ENCODE results near the gene IER5L.

The IER5L gene

DNA sequence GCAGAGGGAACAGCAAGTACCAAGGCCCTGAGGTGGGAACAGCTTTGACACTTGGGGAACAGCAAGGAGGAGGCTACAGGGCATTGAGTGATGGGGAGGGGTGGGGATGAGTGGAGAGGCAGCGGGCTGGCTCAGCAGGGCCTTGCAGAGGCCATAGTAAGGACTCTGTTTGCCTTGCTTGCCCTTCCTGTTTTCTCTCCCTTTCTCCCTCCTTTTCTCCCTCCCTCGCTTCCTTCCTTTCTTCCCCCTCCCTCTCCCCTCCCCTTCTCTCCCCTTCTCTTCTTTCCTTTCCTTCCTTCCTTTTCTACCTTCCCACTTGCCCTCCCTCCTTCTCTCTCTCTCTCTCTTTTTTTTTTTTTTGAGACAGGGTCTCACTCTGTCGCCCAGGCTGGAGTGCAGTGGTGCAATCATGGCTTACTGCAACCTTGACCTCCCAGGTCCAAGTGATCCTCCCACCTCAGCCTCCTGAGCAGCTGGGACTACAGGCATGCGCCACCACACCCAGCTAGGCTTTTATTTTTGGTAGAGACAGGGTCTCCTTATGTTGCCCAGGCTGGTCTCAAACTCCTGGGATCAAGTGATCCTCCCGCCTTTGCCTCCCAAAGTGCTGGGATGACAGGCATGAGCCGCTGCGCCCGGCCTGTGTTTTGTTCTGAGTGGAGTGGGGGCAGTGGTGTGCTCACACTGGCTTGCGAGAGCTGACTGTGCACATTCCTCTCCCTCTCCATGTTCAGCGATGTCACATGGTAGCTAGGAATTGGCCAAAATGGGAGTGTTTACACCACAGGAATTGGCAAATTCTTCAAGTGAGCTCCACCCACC lies 17.1 kb downstream of the IER5L start:
- DNase-seq (ENCODE audit: low read depth) = no peak

DNA sequence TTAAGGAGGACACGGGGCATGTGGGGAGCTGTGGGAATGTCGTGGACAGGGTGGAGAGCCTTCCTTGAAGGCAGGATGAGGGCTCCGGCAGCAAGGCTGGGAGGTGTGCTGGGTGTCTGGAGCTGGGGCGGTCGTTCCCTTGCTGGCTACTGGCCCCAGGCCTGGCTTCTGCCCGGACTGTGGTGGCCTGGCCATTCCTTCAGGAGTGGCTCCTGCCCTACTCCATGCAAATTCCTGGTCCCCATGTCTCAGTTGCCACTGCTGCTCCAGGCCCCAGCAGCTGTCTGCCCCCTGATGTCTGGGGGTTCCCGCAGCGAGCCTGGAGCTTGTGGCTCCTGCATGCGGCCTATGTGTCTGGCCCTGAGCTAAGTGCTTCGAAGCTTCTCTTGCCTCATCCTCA lies 21.9 kb downstream of the IER5L start:
- DNase-seq (ENCODE audit: low read depth) = no peak

DNA sequence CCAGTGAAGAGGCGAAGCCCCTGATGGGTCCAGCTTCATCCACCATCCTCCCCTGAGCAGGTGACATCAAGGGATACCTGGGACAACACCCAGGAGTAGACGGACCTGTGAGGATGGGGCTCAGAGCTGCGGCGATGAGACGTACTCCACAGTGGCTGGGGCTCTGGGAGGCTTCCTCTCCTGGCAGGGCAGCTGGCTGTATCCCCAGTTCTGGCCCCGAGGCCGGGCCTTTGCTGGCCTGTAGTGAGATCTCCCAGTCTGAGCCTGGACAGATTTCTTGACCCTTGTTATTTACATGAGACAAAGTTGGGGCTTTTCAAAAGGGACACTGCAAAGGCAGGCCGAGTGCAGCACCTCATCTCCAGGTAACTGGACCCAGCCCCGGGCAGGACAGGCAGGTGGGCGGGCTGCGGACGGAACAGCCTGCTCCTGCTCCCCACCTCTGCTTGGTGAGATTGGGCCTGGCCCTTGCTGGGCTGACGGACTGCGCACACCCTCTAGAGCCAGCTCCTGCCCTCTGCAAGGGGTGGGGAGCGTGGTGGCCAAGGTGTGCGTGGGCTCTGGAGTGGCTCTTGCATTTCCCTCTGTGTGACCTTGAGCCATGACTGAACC lies 23.1 kb downstream of the IER5L start:
- no peak for DNase-seq (ENCODE audit: low read depth)

DNA sequence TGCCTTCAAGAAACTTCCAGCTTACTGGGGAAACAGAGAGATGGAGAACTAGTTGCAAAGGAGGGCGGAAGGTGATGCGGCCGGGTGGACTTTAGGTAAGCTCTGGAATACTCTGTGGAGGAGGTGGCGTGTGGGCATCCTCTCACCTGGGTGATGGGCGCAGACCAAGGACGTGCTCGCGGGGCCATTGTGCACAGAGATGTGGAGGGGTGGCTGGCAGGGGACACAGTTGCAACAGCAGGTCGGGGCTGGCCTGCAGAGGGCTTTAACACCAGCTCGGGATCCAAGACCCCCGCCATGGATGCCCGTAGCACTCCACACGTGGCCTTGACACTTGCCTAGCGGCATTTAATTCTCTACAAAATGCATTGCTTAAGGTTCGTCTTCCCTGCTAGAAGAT lies 26.6 kb downstream of the IER5L start:
- DNase-seq (ENCODE audit: low read depth) = no peak

DNA sequence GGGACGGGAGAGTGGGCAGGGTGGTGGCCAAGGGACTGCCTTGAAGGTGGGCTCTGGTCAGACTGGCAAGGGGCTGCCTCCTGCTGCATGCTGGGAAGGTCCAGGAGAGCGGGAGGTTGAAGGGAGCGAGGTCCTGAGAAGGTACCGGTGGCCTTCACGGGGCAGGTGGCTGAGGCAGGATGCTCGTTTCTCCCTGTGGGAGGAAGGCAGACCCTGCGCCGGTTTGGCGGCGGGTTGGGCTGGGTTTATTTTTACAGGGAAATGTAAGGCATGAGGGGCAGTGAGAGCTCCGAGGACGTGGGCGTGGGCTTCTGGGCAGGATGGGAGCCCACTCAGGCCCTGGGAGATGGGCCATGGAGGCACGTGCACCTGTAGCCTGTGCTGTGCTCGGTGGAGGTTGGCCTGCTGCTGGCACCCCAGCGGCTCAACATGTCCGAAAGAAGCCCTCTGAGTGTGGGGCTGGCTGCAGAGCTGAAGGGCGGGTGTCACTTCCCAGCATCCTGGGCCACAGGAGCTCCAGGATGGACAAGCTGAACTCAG lies 27.3 kb downstream of the IER5L start:
- no peak for DNase-seq (ENCODE audit: low read depth)

DNA sequence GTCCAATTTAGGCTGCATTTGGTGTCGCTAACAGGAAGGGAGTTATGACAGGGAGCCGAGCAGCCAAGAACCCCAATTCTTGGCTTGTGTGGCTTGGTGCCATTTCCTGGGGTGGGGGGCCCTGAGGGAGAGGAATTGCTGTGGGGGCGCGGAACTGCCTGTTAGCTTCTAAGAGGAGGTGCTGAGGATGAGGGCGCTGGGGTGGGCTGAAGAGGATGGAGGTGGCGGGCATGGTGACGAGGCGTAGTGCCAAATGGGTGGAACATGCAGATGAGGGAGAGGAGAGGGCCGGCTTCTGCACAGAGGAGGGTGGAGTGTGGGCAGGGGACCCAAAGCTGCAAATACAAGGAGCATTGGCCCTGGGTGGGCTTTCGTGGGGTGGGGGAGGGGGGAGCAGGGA lies 27.9 kb downstream of the IER5L start:
- DNase-seq (ENCODE audit: low read depth) = no peak

DNA sequence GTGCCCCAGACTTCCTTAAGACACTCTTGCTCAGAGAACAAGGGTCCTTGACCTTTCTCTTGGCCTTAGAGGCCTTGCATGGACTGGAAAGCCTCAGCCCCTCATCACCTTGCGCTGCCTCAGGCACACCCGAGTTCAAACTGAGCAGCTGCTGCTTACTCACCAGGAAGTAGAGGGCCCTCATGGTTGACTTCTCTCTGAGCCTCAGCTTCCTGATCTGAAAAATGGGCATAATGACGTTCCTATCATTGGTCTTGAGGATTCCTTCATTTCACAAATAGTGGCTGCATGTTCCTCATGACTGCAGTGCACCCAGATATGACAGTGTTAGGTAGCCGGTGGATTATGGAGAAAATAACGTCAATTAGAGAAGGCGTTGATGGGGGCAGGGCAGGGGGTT lies 28.6 kb downstream of the IER5L start:
- no peak for DNase-seq (ENCODE audit: low read depth)

DNA sequence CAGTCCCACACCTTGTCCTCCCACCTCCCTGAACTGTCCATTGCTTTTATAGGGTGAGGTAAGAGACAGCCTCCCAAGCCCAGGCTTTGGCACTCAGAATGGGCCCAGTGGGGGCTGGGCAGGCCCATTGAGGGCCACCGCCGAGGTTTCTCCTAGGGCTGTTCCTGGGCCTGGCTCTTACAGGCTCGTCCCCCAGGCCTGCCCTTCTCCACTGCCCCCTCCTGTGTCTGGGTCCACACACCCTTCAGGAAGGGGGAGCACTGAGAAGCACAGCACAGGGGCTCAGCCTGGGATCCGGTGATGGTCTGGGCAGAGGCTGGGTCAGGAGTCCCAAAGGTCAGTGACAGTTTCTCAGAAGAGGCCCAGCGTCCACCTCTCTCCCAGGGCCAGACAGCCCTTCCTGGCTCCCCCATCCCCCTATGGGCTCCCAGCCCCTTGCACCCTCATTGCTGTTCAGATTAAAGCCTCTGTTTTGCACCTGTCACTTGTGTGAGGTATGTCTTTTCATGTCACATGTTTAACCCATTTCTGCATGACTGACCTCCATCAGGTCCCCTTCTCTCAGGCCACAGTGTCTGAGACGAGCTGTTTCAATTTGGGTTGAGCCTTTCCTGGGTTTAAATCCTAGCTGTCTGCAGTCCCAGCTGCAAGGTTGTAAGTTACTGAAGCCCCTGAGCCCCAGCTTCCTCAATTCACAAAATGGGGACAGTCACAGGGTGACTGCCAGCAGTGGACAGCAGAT lies 29.4 kb downstream of the IER5L start:
- no peak for DNase-seq (ENCODE audit: low read depth)

DNA sequence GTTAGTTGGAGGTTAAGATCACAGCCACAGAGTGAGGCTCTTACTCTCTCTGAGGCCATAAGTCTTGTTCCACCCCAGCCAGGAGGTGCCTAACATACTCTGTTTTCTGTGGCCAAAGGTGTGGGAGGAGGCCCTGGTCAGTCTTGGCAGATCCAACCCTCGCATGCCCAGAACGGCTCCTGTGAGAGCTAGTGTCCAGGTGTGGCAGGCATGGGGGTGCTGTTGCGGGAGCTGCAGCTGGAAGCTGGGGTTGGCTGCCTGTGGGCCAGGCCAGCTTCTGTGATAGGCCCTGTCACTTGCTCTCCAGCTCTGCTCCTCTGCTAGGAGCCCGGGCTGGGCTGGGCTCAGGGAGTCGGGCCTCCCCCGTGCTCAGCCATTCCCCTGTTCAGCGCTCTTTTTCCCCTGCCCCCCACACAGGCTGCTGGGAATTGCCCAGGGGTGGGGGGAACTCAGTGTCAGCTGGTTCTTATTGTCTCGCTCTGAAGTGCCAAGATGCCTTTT lies 31.6 kb downstream of the IER5L start:
- DNase-seq (ENCODE audit: low read depth) = peak; percentile 85

DNA sequence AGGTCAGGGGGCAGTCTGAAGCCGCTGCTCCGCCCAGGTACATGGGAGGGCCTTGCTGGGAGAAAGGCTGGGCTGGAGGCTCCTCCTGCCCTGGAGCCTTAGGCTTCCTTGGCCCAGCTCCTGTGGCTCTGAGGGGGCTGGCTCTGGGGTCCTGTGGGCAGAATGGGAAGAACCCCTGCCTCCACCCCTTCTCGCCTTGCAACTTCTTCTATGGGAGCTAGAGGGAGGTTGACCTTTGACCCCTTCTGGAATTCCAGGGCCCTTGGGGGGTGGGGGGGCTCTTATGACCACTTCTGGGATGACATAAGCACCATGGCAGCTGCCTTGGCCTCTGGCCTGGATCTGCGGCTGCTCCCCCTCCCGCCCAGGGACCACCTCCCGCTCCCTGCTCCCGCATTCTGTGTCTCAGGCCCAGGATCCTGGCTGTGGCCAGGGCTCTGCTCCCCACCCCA lies 32.2 kb downstream of the IER5L start:
- DNase-seq (ENCODE audit: low read depth) = peak; percentile 96

DNA sequence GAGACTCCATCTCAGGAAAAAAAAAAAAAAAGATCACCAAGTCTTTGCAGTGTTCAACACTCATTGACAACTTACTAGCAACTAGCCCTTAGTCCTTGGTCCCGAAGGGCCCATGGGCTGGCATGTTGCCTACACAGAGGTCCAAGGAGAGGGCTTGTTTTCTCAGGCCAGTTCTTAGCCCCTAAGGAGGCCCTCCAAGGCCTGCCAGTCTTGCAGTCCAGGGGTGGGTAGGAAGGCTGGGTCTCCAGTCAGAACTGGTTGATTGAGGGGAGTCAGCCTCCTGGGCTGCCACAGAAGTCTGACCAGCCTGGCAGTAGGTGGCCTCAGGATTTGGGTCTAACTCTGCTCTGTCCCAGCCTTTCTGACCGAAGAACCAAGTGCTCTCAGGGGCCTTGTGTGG lies 32.7 kb downstream of the IER5L start:
- no peak for DNase-seq (ENCODE audit: low read depth)

DNA sequence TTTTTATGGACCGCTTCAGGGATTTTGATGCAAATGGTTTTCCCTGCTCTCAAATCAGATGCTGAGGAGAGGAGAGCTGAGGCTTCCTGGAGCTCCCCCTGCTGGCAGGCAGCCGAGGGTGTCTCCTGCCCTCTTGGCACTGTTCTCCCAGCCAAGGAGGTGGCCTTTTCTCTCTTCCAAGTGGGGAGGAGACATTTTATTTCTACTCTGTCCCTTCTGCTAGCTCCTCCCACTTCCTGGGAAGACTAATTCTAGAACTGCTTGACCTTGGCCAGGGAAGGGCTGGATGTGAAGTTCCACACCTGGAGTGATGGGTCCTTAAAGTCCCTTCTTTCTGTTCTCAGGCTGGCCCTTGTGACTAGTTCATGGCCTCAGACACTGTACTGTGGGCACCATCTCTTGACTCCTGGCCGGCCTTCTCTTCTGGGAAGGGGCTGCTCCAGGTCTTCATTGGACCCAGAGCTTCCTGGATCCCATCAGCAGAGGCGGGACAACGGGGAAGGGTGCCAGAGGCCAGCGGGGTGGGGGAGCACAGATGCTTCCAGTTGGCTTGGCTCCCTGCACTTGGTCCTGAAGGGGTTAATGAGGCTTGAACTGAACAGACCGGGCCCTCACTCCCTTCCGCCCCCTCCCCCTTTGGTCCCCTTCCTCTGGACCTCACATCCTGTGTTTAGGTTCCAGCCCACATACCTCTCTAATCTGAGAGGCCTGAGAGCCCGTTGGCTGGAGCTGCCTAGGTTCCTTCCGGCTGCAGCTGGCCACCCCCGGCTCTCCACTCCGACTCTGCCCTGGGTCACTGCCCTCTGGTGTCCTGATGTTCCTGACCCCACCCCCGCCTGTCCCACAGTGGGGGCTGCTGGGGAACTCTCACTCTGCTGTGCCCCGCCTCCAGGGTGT lies 34.8 kb downstream of the IER5L start:
- peak; percentile 88 for DNase-seq (ENCODE audit: low read depth)

DNA sequence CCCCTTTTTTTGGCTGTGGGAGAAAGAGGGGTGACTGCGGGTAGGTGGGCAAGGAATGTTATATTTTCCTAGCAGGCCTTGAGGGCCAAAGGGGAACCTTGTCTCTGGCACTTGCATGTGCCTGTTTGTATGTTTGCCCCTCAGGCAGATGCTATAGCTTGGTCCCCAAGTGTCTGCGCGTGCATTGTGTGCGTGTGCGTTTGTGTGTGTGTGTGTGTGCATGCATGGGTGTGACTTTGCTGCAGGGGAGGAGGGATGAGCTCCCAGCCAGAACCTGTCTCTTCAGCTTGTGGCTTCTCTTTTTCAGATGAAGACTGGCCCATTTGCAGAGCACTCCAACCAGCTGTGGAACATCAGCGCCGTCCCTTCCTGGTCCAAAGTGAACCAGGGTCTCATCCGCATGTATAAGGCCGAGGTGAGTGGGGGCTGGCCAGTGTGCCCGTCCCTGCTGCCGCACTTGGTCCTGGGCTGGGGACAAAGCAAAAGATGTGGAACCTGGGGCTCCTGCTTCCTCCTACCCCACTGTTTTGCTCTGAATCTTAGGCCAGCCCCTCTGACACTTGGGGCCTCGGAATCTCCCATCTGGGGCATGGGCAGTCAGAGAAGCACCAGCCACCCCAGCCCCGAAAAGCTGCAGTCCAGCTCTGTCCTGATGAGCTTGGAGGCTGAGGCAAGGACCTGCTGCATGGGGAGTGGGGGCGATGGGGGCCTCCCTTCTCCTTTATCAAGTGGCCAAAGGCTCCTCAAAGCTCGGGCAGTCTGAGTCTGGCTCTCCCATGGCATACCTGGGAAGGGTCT lies 35.7 kb downstream of the IER5L start:
- DNase-seq (ENCODE audit: low read depth) = no peak

DNA sequence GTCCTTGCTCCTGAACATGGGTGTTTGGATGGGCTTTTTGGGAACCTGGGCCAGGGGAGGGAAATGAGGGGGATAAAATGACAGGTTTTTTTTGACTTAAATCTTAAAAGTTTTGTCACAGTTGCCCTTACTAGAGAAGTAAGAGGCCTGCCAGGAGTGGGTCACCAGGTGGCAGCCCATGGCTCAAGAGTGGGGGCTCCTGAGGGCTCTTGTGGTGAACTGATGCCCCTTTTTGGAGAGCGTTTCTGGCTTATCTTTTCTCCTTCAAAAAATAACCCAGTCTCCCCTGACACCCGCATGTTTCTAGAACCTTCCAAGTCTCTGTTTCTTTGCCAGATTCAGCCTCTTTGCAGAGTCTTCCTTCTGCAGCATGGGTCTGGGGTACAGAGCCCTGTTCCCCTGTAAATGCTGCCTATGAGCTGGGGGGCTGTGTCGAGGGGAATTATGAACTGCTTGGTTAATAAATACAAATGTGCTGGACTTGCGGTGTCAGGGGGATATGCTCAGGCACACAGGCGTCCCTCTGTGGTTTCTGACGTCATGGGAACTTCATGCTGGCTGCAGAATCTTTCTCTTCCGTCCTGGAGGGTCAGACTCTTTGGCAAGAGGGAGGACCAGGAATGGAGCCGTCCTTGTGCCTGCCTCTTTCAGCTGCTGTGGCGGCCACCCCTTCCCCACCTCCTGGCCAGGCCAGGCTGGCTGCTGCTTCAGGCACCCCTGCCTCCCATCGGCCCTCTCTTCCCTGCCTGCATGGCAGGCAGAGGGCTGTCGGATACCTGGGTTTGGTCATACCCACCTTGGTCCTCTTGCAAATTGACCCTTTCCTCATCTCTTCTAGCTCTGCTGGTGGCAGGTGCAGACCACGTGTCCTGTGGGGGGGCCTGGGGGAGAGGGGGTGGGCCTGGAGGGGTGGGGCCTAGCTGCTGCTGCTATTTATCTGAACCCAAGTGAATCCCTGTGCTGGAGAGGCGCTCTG lies 36.7 kb downstream of the IER5L start:
- DNase-seq (ENCODE audit: low read depth) = peak; percentile 44

DNA sequence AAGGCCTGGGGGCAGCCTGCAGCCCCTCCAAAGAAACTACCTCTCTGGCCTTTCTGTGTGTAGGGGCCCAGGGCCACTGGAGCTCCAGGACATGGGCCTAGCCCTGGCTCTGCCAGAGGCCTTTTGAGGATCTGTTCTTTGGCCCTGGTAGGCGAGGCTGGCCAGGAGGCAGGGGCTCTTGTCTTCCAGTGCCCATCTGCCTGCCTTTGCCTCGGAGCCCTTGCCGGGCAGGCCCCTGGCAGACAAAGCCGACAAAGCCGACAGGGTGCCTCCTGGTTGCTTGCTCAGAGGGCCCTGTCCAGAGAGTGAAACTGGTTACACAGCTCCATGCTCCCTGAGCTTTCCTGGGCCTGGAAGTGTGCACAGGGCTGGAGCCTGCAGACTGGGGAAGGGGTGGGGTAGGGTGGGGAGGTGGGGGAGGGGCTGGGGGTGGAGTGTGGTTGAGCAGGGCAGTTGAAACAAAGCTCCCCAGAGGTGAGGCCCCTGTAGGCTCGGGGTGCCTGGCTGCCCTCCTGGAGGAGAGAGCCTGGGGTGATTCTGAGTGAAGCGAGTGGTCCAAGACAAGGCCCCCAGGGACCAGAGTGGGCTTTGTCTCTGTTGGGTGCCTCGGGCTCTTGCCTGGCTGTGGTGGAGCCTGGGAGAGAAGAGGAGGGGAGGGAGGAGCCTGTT lies 37.5 kb downstream of the IER5L start:
- no peak for DNase-seq (ENCODE audit: low read depth)

DNA sequence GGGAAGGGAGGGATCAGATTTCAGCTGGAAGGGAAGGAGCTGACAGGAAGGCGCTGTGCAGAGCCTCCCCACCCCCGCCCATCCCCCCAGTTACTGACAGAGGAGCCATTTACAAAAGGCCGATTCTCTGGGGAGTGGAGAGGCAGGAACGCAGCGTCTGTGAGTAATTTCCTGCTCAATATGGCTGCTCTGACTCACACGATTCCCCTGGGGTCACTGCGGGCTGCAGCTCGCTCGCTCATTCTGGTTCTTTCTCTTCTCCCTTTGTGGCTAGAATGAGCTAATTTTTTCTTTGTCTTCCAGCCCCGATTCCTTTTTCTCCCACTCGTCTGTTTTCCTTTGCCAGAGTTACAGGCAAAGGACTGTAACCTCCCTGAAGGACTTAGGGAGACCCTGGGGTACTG lies 38.1 kb downstream of the IER5L start:
- DNase-seq (ENCODE audit: low read depth) = peak; percentile 100

DNA sequence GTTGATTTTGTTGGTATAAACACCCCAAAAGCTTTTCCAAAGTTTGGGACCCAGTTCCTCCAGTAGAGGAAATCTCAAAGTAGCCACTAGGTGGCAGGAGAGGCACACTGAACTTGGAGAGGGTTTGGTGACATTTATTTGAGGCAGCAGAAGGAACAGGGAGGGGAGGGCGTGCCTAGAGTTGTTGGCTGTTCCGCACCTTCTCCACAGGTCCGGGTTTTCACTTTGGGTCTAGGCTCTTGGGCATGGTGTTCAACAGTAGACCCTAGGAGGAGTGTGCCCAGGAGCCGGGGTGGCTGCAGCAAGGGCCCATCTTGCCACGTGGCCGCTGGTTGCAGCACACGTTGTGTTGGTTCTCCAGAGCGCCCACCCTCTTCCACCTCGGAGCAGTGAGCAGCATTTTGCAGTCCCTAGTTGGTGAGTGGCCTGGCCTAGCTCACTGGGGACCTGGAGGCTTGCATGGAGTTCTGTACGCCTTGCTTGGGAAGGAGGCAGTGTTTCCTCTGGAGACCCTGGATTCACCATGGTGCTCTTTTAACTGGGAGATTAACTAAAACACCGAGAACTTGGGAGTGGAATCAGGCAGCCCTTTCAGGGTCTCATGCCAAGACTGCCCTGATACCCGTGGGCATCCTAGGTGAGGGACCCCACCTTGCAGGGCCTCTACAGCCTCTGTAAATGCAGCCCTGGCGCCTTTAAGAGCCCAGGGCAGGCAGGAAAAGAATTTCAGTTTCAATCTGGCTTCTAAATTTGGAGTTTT lies 38.6 kb downstream of the IER5L start:
- DNase-seq (ENCODE audit: low read depth) = peak; percentile 84
